Panc1 (cell line): Measurements from ENCODE around the gene TP63. TPM values are rescaled to one million over a fixed set of nuclear protein-coding genes. Genes with fewer than 3 reads are reported as not detected.

Experiments
- ATAC-seq: fragments of 200-7000 bp; cut with Tn5 transposase; 2 replicates; pipeline ENCODE4 v1.9.1; 2020; ENCODE audit warnings: mild to moderate bottlenecking, moderate library complexity
- BruUV-seq: library from RNA; stranded (reverse); fragments of 400-500 nt; replicated peaks from 2 replicates; lab custom pipeline; 2021; lab: Mats Ljungman, UMichigan
- CTCF ChIA-PET: fragments of 300-600 bp; sonication (Branson Sonifier 250); formaldehyde crosslinking; loops from one replicate; lab custom pipeline; 2022; ENCODE audit warnings: antibody characterized with exemption; lab: Charles Lee
- POLR2A ChIA-PET: fragments of 300-600 bp; sonication (Branson Sonifier 250); formaldehyde crosslinking; loops from one replicate; lab custom pipeline; 2022; ENCODE audit warnings: antibody characterized with exemption; lab: Charles Lee
- DNase-seq: peaks from one replicate; pipeline ENCODE4 v3.0.0-alpha.2; 2010; ENCODE audit warnings: low read depth, low spot score
- H3K27ac ChIP-seq: 2 replicates; pipeline ENCODE4 v1.5.1; 2011; ENCODE audit warnings: mild to moderate bottlenecking, low read length, inconsistent platforms
- H3K27me3 ChIP-seq: fragments of 200-500 bp; sonication (Bioruptor generic); 2 replicates; pipeline ENCODE4 v1.6.0; 2014; ENCODE audit warnings: low read length, inconsistent platforms; ENCODE audit not compliant: control insufficient read depth, insufficient read depth
- H3K36me3 ChIP-seq: fragments of 200-500 bp; sonication (Bioruptor generic); 2 replicates; pipeline ENCODE4 v1.5.1; 2014; ENCODE audit warnings: inconsistent platforms, mild to moderate bottlenecking, low read length, moderate library complexity; ENCODE audit not compliant: control insufficient read depth, insufficient read depth
- H3K4me1 ChIP-seq: 2 replicates; pipeline ENCODE4 v1.5.1; 2011; ENCODE audit warnings: inconsistent platforms, mild to moderate bottlenecking, low read length, moderate library complexity; ENCODE audit not compliant: control insufficient read depth, insufficient read depth
- H3K4me3 ChIP-seq, 2 experiments: 2 replicates each; pipeline ENCODE4 v1.5.1; 2011 to 2012; ENCODE audit warnings: low read depth in 2 of 2, low read length in 2 of 2, mild to moderate bottlenecking in 2 of 2, inconsistent platforms in 1 of 2, moderate library complexity in 1 of 2
- H3K9me3 ChIP-seq: fragments of 200-500 bp; sonication (Bioruptor generic); 2 replicates; pipeline ENCODE4 v1.5.1; 2014; ENCODE audit warnings: low read depth, mild to moderate bottlenecking, inconsistent platforms, low read length, moderate library complexity; ENCODE audit not compliant: control insufficient read depth, insufficient read depth
- POLR2AphosphoS5 ChIP-seq: IDR thresholded peaks from 2 replicates; pipeline ENCODE4 v1.6.1; 2012; ENCODE audit warnings: mild to moderate bottlenecking, low read depth, low read length, moderate library complexity
- SIN3A ChIP-seq: IDR thresholded peaks from 2 replicates; pipeline ENCODE4 v1.6.1; 2012; ENCODE audit warnings: low read depth, mild to moderate bottlenecking, low read length, moderate library complexity, borderline replicate concordance; ENCODE audit not compliant: insufficient read depth
- TCF7L2 ChIP-seq: IDR thresholded peaks from 2 replicates; pipeline ENCODE4 v1.6.1; 2011; ENCODE audit warnings: mild to moderate bottlenecking, low read depth, low read length, inconsistent platforms
- in situ Hi-C: cut with HindIII; loops from 2 replicates; pipeline ENCODE4 v1.10.0; 2016; ENCODE audit warnings: low sequenced_read_pairs, low pct_unique_long_range_greater_than_20kb
- intact Hi-C: fragments of 100-400 bp; cut with micrococcal nuclease; formaldehyde crosslinking; loops from one replicate; pipeline ENCODE4 v1.10.0; 2022; ENCODE audit not compliant: unreplicated experiment
- total RNA-seq: library from RNA; stranded (reverse); gene quantifications from one replicate; pipeline ENCODE4 v1.2.1, GENCODE V29; 2021; ENCODE audit not compliant: unreplicated experiment
- TF ChIP-seq, protein P1 (sequence below), 2 experiments: IDR thresholded peaks; 2 replicates each; pipeline ENCODE4 v1.6.1; 2011 to 2012; ENCODE audit warnings: low read depth in 2 of 2, control low read depth in 1 of 2, low read length in 1 of 2, mild to moderate bottlenecking in 1 of 2, moderate library complexity in 1 of 2; ENCODE audit not compliant: insufficient read depth in 1 of 2
- TF ChIP-seq, protein P2 (sequence below): fragments of 450-650 bp; IDR thresholded peaks from 2 replicates; pipeline ENCODE4 v1.5.1; 2017; ENCODE audit warnings: mild to moderate bottlenecking

Gene TP63
- total RNA-seq, 1 experiment from 2014 or later, result 0.51 TPM

DNA sequence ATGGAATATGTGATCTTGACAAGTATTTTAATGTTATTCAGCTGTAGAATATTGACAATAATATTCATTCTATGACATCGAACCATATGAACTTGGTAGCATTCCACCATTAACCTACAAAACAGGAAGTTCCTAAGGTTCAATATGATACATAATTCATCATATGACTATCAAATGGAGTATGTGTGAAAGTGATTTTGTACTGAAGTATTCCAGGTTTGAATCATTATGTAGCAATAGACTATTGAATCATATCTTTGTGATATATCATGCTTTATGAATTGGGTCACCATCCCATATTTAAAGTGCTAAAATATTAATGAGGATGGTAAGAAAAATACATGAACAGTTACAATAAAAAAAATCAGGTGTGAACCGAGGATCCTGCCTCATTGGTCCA lies 95.1 kb downstream of the TP63 start:
- intact Hi-C loops (no loop called here), in situ Hi-C loops (no loop called here)
- ChIA-PET CTCF (no interaction called here), POLR2A (no interaction called here)
- no TSS peak for BruUV-seq
- Histone ChIP-seq H3K27me3 (no peaks in the 10 kb centered on the region), H3K27ac (no peak overlapping the region), H3K4me3 (no peak overlapping the region), H3K36me3 (no peaks in the 10 kb centered on the region), H3K9me3 (no peaks in the 10 kb centered on the region), H3K4me1 (no peaks in the 10 kb centered on the region)
- ATAC-seq (no peak), DNase-seq (no peak)
- TF ChIP-seq, protein P1, sequence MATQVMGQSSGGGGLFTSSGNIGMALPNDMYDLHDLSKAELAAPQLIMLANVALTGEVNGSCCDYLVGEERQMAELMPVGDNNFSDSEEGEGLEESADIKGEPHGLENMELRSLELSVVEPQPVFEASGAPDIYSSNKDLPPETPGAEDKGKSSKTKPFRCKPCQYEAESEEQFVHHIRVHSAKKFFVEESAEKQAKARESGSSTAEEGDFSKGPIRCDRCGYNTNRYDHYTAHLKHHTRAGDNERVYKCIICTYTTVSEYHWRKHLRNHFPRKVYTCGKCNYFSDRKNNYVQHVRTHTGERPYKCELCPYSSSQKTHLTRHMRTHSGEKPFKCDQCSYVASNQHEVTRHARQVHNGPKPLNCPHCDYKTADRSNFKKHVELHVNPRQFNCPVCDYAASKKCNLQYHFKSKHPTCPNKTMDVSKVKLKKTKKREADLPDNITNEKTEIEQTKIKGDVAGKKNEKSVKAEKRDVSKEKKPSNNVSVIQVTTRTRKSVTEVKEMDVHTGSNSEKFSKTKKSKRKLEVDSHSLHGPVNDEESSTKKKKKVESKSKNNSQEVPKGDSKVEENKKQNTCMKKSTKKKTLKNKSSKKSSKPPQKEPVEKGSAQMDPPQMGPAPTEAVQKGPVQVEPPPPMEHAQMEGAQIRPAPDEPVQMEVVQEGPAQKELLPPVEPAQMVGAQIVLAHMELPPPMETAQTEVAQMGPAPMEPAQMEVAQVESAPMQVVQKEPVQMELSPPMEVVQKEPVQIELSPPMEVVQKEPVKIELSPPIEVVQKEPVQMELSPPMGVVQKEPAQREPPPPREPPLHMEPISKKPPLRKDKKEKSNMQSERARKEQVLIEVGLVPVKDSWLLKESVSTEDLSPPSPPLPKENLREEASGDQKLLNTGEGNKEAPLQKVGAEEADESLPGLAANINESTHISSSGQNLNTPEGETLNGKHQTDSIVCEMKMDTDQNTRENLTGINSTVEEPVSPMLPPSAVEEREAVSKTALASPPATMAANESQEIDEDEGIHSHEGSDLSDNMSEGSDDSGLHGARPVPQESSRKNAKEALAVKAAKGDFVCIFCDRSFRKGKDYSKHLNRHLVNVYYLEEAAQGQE (IDR thresholded peaks at IDR 0.05; ENCODE audit: insufficient read depth in 1 of 2, low read depth in 2 of 2, low read length in 1 of 2), result no peak
- TF ChIP-seq TCF7L2 (no peak), SIN3A (no peak), POLR2AphosphoS5 (no peak)
- TF ChIP-seq, protein P2, sequence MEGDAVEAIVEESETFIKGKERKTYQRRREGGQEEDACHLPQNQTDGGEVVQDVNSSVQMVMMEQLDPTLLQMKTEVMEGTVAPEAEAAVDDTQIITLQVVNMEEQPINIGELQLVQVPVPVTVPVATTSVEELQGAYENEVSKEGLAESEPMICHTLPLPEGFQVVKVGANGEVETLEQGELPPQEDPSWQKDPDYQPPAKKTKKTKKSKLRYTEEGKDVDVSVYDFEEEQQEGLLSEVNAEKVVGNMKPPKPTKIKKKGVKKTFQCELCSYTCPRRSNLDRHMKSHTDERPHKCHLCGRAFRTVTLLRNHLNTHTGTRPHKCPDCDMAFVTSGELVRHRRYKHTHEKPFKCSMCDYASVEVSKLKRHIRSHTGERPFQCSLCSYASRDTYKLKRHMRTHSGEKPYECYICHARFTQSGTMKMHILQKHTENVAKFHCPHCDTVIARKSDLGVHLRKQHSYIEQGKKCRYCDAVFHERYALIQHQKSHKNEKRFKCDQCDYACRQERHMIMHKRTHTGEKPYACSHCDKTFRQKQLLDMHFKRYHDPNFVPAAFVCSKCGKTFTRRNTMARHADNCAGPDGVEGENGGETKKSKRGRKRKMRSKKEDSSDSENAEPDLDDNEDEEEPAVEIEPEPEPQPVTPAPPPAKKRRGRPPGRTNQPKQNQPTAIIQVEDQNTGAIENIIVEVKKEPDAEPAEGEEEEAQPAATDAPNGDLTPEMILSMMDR, result no peak

DNA sequence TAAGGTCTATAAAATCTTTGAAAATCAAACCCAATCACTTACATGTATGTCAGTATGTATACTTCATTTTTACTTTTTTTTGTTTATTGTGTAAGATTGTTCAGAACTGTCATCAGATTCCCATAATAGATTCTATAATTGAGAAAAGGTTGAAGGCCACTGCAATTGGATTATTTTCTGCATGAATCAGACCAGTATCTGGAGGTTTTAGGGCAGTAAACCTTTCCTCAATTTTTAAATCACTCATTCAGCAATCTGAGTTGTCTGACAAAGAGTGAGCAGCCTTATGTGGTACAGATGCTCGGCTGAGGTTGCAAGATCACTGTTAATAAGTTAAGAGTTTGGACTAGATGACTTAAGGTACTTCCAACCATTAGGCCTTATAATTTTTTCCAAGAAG lies 96.0 kb downstream of the TP63 start:
- Histone ChIP-seq H3K4me3 (no peak overlapping the region), H3K4me1 (no peaks in the 10 kb centered on the region), H3K27ac (no peak overlapping the region), H3K9me3 (no peaks in the 10 kb centered on the region), H3K27me3 (no peaks in the 10 kb centered on the region), H3K36me3 (no peaks in the 10 kb centered on the region)
- BruUV-seq, result no TSS peak
- ChIA-PET CTCF (no interaction called here), POLR2A (no interaction called here)
- TF ChIP-seq, protein P1 (IDR thresholded peaks at IDR 0.05; ENCODE audit: insufficient read depth in 1 of 2, low read depth in 2 of 2, low read length in 1 of 2), result no peak
- TF ChIP-seq SIN3A (no peak), POLR2AphosphoS5 (no peak), TCF7L2 (no peak)
- TF ChIP-seq, protein P2, result no peak
- ATAC-seq (no peak), DNase-seq (no peak)
- intact Hi-C loops (no loop called here), in situ Hi-C loops (no loop called here)
